ENCODE measurements around the gene ANO7. TPM values are rescaled to one million over a fixed set of nuclear protein-coding genes. Genes with fewer than 3 reads are reported as not detected.

The ANO7 gene
- total RNA-seq, 4 donors from 2014 or later, result 0.32 to 1.3 (median 0.42) TPM; not detected in 1

DNA sequence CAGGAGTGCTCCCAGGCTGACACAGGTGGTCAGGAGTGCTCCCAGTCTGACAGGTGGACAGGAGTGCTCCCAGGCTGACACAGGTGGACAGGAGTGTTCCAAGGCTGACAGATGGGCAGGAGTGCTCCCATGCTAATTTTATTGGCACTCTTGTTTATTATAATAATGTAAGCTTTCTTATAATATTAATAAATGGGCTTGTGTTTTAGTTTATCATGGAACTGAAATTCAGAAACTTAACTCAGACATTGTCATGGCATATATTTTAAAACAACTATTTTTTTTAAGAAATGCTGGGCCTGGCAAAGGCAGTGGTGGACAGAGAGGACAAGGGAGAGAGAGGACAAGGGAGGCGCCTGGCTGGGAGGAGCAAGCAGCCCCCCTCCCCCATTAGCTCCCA is 18.7 kb downstream of the ANO7 start:
- Histone ChIP-seq H3K27ac (replicated peaks in 1 of 4) (no peak overlapping the region), H3K4me1 (no peaks in the 10 kb centered on the region), H3K9me3 (no peaks in the 10 kb centered on the region), H3K27me3 (no peaks in the 10 kb centered on the region), H3K36me3 (no peaks in the 10 kb centered on the region), H3K4me3 (no peak overlapping the region)
- TF ChIP-seq POLR2AphosphoS5 (IDR thresholded peaks at IDR 0.05) (no peak), EP300 (IDR thresholded peaks at IDR 0.05) (no peak), POLR2A (IDR thresholded peaks at IDR 0.05; ENCODE audit: low read depth) (no peak)
- TF ChIP-seq, protein P1, sequence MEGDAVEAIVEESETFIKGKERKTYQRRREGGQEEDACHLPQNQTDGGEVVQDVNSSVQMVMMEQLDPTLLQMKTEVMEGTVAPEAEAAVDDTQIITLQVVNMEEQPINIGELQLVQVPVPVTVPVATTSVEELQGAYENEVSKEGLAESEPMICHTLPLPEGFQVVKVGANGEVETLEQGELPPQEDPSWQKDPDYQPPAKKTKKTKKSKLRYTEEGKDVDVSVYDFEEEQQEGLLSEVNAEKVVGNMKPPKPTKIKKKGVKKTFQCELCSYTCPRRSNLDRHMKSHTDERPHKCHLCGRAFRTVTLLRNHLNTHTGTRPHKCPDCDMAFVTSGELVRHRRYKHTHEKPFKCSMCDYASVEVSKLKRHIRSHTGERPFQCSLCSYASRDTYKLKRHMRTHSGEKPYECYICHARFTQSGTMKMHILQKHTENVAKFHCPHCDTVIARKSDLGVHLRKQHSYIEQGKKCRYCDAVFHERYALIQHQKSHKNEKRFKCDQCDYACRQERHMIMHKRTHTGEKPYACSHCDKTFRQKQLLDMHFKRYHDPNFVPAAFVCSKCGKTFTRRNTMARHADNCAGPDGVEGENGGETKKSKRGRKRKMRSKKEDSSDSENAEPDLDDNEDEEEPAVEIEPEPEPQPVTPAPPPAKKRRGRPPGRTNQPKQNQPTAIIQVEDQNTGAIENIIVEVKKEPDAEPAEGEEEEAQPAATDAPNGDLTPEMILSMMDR (IDR thresholded peaks at IDR 0.05), result no peak
- 86% methylated on average over 1 of the region's 1 CpG for WGBS
- no peak for DNase-seq (ENCODE audit: extremely low spot score)
- intact Hi-C loops (cut with DNase I), result no loop called here

DNA sequence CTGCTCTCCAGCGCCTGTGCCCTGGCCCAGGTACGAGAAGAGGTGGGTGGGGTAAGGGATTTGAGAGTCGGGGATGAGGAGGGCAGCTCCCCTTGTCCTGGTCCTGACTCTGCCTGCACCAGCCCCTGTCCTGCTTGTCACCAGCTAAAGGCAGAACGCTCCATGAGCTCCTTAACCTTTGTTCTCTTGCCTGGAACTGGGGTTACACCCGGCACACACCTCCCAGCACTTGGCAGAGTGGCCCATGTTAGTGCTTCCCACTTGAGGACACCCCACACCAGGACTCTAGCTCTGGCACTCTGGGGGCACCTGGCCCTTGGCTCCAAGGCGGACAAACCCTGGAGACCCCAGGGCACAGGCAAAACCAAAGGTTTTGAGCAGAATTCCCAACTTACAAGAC is 19.2 kb downstream of the ANO7 start:
- Histone ChIP-seq H3K36me3 (no peaks in the 10 kb centered on the region), H3K27me3 (no peaks in the 10 kb centered on the region), H3K9me3 (no peaks in the 10 kb centered on the region), H3K4me1 (no peaks in the 10 kb centered on the region), H3K27ac (replicated peaks in 1 of 4) (no peak overlapping the region), H3K4me3 (no peak overlapping the region)
- intact Hi-C loops (cut with DNase I), result no loop called here
- TF ChIP-seq POLR2A (IDR thresholded peaks at IDR 0.05; ENCODE audit: low read depth) (no peak), EP300 (IDR thresholded peaks at IDR 0.05) (no peak), POLR2AphosphoS5 (IDR thresholded peaks at IDR 0.05) (no peak)
- TF ChIP-seq, protein P1 (IDR thresholded peaks at IDR 0.05), result no peak
- 80% methylated on average over 3 of the region's 6 CpGs for WGBS
- no peak for DNase-seq (ENCODE audit: extremely low spot score)

DNA sequence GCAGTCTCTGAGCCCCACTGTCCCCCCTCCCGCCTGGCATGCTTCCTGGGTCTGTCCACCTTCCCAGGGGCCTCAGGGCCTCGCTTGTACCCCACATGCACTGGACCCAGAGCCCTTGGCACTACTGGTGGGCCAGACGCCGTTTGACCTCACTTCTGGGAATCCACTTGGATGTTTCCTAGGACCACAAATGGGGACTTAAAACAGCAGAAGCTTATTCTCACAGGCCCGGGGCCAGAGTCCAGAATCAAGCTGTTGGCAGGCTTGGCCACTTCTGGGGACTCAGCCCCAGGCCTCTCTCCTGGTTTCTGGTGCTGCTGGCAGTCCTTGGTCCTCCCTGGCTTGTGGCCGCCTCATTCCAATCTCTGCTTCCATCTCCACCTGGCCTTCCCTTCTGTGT is 19.6 kb downstream of the ANO7 start:
- no peak overlapping the region for H3K4me3 ChIP-seq
- TF ChIP-seq POLR2A (IDR thresholded peaks at IDR 0.05; ENCODE audit: low read depth), result no peak
- no peak for TF ChIP-seq EP300 (IDR thresholded peaks at IDR 0.05)
- TF ChIP-seq, protein P1 (IDR thresholded peaks at IDR 0.05), result no peak
- no peak for TF ChIP-seq POLR2AphosphoS5 (IDR thresholded peaks at IDR 0.05)
- H3K27ac ChIP-seq (replicated peaks in 1 of 4), result no peak overlapping the region
- H3K9me3 ChIP-seq, result no peaks in the 10 kb centered on the region
- intact Hi-C loops (cut with DNase I), result no loop called here
- WGBS, result 77% methylated on average over 6 of the region's 6 CpGs
- H3K27me3 ChIP-seq, result no peaks in the 10 kb centered on the region
- no peaks in the 10 kb centered on the region for H3K4me1 ChIP-seq
- no peaks in the 10 kb centered on the region for H3K36me3 ChIP-seq
- no peak for DNase-seq (ENCODE audit: extremely low spot score)

DNA sequence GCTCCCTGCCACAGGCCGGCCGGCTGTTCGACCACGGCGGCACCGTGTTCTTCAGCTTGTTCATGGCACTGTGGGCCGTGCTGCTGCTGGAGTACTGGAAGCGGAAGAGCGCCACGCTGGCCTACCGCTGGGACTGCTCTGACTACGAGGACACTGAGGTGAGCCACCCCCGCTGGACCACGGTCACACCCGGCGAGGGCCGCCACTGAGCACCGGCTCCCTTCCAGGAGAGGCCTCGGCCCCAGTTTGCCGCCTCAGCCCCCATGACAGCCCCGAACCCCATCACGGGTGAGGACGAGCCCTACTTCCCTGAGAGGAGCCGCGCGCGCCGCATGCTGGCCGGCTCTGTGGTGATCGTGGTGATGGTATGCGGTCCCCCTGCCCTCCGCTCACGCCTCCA is 20.8 kb downstream of the ANO7 start:
- intact Hi-C loops (cut with DNase I), result no loop called here
- TF ChIP-seq, protein P1 (IDR thresholded peaks at IDR 0.05), result no peak
- TF ChIP-seq POLR2A (IDR thresholded peaks at IDR 0.05; ENCODE audit: low read depth), result no peak
- TF ChIP-seq EP300 (IDR thresholded peaks at IDR 0.05), result no peak
- Histone ChIP-seq H3K36me3 (no peaks in the 10 kb centered on the region), H3K4me1 (no peaks in the 10 kb centered on the region), H3K4me3 (no peak overlapping the region), H3K27me3 (no peaks in the 10 kb centered on the region), H3K27ac (replicated peaks in 1 of 4) (no peak overlapping the region), H3K9me3 (no peaks in the 10 kb centered on the region)
- 91% methylated on average over 16 of the region's 33 CpGs for WGBS
- no peak for DNase-seq (ENCODE audit: extremely low spot score)

DNA sequence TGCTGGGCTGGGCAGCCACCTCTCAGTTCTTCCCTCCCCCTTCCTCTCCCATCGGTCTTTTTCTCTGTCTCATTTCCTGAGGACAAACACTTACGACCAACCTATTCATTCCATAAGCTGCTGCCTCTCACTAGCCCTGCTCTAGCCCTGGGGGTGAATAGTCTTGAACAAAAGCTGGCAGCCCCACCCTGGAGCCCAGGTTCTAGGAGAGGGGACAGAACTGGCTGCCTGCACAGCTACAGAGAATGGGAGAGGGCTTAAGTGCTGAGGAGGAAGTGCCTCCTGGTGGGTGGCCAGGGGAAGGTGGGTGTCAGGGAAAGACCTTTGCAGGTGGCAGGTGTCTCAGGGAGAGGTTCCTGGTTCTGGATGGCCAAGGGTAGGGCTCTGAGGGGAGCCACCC is 22.8 kb downstream of the ANO7 start:
- 29% methylated on average over 2 of the region's 2 CpGs for WGBS
- H3K4me1 ChIP-seq, result peaks cover 0 to 4% (median 0%) of the 10 kb centered on the region in 4 donors
- H3K9me3 ChIP-seq, result no peaks in the 10 kb centered on the region
- no peak overlapping the region for H3K4me3 ChIP-seq
- H3K27ac ChIP-seq (replicated peaks in 1 of 4), result no peak overlapping the region
- no peaks in the 10 kb centered on the region for H3K36me3 ChIP-seq
- no peaks in the 10 kb centered on the region for H3K27me3 ChIP-seq
- TF ChIP-seq POLR2A (IDR thresholded peaks at IDR 0.05; ENCODE audit: low read depth) (no peak), POLR2AphosphoS5 (IDR thresholded peaks at IDR 0.05) (no peak), EP300 (IDR thresholded peaks at IDR 0.05) (no peak)
- TF ChIP-seq, protein P1 (IDR thresholded peaks at IDR 0.05), result no peak
- intact Hi-C loops (cut with DNase I), result no loop called here
- no peak for DNase-seq (ENCODE audit: extremely low spot score)

All from esophagus muscularis mucosa (tissue), 4 donors.